SU-DHL-6 (cell line): ENCODE results near the gene PRDM7.

Experiments
- EZH2phosphoT487 ChIP-seq: fragments of 200-600 bp; sonication (generic), shearing (Covaris generic); conservative IDR thresholded peaks from 2 replicates; pipeline ENCODE4 v1.6.1; 2018; ENCODE audit warnings: mild to moderate bottlenecking, antibody characterized with exemption, low read length, moderate library complexity, mixed read lengths
- TF ChIP-seq, protein P1 (sequence below): fragments of 200-600 bp; sonication (generic); IDR thresholded peaks from one replicate; pipeline ENCODE4 v1.5.1; 2017; ENCODE audit warnings: antibody characterized with exemption, mild to moderate bottlenecking, low read length, moderate library complexity; ENCODE audit not compliant: insufficient read depth, poor library complexity, severe bottlenecking

GRCh38 chr16:90031931-90032673, 45.0 kb downstream of the PRDM7 start:
- TF ChIP-seq, protein P1, sequence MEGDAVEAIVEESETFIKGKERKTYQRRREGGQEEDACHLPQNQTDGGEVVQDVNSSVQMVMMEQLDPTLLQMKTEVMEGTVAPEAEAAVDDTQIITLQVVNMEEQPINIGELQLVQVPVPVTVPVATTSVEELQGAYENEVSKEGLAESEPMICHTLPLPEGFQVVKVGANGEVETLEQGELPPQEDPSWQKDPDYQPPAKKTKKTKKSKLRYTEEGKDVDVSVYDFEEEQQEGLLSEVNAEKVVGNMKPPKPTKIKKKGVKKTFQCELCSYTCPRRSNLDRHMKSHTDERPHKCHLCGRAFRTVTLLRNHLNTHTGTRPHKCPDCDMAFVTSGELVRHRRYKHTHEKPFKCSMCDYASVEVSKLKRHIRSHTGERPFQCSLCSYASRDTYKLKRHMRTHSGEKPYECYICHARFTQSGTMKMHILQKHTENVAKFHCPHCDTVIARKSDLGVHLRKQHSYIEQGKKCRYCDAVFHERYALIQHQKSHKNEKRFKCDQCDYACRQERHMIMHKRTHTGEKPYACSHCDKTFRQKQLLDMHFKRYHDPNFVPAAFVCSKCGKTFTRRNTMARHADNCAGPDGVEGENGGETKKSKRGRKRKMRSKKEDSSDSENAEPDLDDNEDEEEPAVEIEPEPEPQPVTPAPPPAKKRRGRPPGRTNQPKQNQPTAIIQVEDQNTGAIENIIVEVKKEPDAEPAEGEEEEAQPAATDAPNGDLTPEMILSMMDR = no peak
- no peak for TF ChIP-seq EZH2phosphoT487
